ENCODE results near the gene METTL3.

Gene METTL3

DNA sequence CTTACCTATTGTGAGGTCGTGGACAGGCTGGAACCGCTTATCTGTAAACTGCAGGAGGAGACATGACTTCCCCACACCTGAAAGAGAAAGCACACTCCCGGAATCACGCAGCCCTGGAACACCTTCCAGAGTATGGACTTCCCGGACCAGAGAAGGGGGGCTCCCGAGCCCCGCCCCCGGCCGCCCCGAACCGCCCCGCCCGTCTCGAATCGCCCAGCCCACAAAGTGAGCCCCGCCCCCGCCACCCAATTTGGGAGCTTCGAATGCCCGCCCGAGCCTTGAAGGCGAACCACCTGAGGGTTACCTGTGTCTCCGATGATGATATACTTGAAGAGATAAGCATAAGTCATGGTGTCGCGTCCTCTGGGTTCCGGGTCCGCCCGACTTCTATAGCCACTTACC, 34.6 kb downstream of the METTL3 start:
- peak in 1 of 2 donors; percentile 91 for DNase-seq

DNA sequence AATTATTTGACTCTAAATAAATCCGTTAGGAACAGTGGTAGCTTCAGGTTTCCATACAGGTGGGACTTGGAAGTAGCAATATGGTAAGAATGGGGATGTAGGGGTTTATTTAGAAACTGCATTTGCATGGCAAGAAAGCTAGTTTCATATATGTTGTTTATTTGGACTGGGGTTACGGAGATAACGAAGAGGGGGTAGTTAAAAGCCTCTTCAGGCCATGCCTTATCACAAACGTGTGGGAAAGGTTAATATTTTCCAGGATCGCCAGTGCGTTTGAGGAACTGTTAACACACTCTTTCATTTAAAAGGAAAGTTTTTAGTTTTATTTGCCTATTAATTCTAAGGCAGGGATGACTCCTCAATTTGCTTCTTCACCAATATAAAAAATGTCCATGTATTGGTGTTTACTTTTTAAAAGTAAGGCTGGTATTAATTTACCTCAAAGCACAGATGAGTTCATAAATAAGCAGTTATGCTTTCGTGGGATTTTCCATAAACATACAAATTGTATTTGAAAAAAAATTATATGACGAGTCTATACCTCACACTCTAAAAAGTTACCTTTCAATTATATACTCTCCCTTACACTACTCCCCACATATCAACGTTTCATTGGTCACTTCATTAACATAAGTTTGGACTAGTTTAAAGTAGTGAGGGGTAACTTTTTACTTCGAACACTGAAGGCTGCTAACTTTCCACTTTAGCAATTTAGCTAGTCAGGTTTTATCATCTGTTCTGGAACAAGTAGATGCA, 35.2 kb downstream of the METTL3 start:
- no peak for DNase-seq

DNA sequence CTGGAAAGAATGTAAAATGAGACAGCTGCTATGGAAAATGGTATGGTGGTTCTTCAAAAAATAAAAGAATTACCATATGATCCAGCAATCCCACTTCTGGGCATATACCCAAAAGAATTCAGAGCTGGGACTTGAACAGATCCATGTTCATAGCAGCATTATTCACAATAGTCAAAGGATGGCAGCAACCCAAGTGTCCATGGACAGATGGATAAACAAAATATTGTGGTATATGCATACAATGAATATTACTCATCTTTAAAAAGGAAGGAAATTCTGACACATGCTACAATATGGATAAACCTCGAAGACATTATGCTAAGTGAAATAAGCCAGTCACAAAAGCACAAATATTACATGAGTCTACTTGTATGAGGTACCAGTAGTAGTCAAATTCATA, 43.5 kb downstream of the METTL3 start:
- no peak for DNase-seq

DNA sequence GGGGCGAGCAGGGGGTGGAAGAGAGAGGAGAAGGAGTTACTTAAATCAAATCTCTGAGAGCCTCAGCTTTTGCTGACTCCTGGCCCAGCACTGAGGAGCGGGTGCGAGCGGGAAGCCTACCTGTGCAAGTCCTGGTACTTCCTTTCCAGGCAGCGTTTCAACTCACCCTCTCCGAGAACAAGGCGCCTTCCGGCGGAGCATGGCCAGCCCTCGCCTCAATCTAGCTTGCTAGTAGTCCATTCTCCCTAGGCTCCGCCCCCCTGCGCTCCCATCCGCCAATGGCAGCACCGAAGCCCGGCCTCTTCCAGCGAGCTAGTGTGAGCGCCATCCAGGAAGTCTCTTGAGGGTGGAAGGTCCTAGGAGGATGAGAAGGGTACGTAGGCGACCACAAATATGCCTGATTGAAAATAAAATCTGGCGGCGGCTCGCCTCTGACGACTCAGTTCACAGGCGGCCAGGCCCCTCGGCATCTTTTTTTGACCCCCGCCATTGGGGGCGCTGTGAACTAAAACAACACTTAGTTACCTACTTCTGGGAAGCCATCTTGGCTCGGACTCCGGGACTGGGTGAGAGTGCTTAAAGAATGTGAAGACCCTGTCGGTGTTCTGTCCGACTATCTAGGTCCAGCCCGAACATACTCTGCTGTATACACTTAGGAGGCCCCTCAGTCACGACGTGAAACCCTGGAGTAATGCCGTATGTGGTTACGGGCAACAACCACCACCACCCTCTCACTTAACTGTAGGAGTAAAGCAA, 55.0 kb downstream of the METTL3 start, which contains the start of gene CHD8:
CHD8 (minus strand) TSS at position 212 of the 756 bp plus-strand sequence. CDS start 24,480 bp downstream, outside the sequence.
- DNase-seq, result peak; percentile 97 to 99

DNA sequence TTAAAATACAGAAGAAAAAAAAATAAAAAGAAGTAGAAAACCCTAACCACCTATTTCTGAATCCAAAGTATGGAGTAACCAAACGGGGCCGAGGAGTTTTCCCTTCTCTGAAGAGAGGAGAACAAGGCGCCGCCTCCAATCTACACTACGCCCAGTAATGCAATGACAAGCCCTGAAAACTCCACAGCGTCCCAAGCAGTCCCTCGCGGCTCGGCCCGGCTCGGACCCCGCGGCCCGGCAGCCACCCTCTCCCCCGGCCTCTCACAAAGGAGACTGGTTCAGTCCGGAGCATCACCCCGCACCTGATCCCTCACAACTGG, 55.6 kb downstream of the METTL3 start:
- no peak for DNase-seq

- DNase-seq, result no peak
These were observed 56.1 kb downstream of the METTL3 start for GRCh38 chr14:21454843-21455544.

- no peak for DNase-seq
These were observed 61.3 kb downstream of the METTL3 start for GRCh38 chr14:21449899-21450216.
